Omental fat pad (tissue), 4 donors: Measurements from ENCODE around the gene PIK3R1. TPM values are rescaled to one million over a fixed set of nuclear protein-coding genes. Genes with fewer than 3 reads are reported as not detected.

ENCODE experiments used
- ATAC-seq: fragments of 150-250 bp; one replicate; pipeline ENCODE4 v1.9.1; 2016; ENCODE audit warnings: mild to moderate bottlenecking, moderate library complexity; ENCODE audit not compliant: low FRiP score
- DNase-seq: peaks from one replicate; pipeline ENCODE4 v3.0.0-alpha.2; 2019; ENCODE audit warnings: low spot score
- CTCF ChIP-seq, 3 donors: fragments of 450-650 bp; IDR thresholded peaks; one replicate each; pipeline ENCODE4 v1.5.1; 2016 to 2017; ENCODE audit warnings: antibody characterized with exemption in 3 of 3, mild to moderate bottlenecking in 3 of 3, moderate library complexity in 2 of 3
- total RNA-seq, 4 donors: library from RNA; depleted of rRNA; stranded (reverse); fragments of >200 nt; gene quantifications; one replicate each; pipeline ENCODE4 v1.1.0, GENCODE V29; 2016

PIK3R1 gene
- total RNA-seq, 4 donors from 2014 or later: 90.5 to 188 (median 148) TPM

- ATAC-seq: no peak
- TF ChIP-seq CTCF (IDR thresholded peaks at IDR 0.05): no peak
Measured at GRCh38 chr5:68272289-68272688, 56.7 kb downstream of the PIK3R1 start.

GRCh38 chr5:68273717-68274409 lies 58.3 kb downstream of the PIK3R1 start:
- DNase-seq (no peak), ATAC-seq (no peak)
- TF ChIP-seq CTCF (IDR thresholded peaks at IDR 0.05): no peak

More at GRCh38 chr5:68272289-68272688, 56.7 kb downstream of the PIK3R1 start:
- DNase-seq: no peak

- peak; percentile 17 for ATAC-seq
- DNase-seq: no peak
- no peak for TF ChIP-seq CTCF (IDR thresholded peaks at IDR 0.05)
Measured at GRCh38 chr5:68274847-68275651, 59.5 kb downstream of the PIK3R1 start.

- DNase-seq (no peak), ATAC-seq (no peak)
- TF ChIP-seq CTCF (IDR thresholded peaks at IDR 0.05): no peak
Measured at GRCh38 chr5:68276740-68277139, 61.2 kb downstream of the PIK3R1 start.

- DNase-seq: no peak
- no peak for TF ChIP-seq CTCF (IDR thresholded peaks at IDR 0.05)
- peak; percentile 89 for ATAC-seq
Measured at GRCh38 chr5:68277431-68277830, 61.9 kb downstream of the PIK3R1 start.

- no peak for TF ChIP-seq CTCF (IDR thresholded peaks at IDR 0.05)
- ATAC-seq (no peak), DNase-seq (no peak)
Measured at GRCh38 chr5:68279984-68280383, 64.4 kb downstream of the PIK3R1 start.
